Activated naive CD4-positive, alpha-beta T cell treated with anti-CD3 and anti-CD28 coated beads, Interleukin-2, amount 50 U/mL, for 72 hours (primary cell): ENCODE results near the gene ECI2. TPM values are rescaled to one million over a fixed set of nuclear protein-coding genes. Genes with fewer than 3 reads are reported as not detected.
A peak's percentile ranks its signal among the peaks of the same experiment; 100 is the strongest.

Experiments
- ATAC-seq, 2 donors: fragments of 150-1000 bp; cut with Tn5 transposase; 2 replicates each; pipeline ENCODE4 v1.10.0; 2021; ENCODE audit warnings: mild to moderate bottlenecking in 2 of 2, moderate library complexity in 2 of 2
- DNase-seq, 2 donors: peaks; one replicate each; pipeline ENCODE4 v3.0.0; 2021 to 2022; ENCODE audit warnings: low spot score in 2 of 2
- H3K27ac Mint-ChIP-seq, 2 donors: one replicate each; pipeline ENCODE4 v1.8.0; 2022; ENCODE audit warnings: mild to moderate bottlenecking in 2 of 2, mixed read lengths in 2 of 2
- H3K36me3 Mint-ChIP-seq, 2 donors: one replicate each; pipeline ENCODE4 v1.8.0; 2022; ENCODE audit warnings: mixed read lengths in 2 of 2
- H3K9me3 Mint-ChIP-seq, 2 donors: one replicate each; pipeline ENCODE4 v1.8.0; 2022; ENCODE audit warnings: mixed read lengths in 2 of 2
- total RNA-seq, 2 donors: library from RNA; stranded (reverse); gene quantifications; one replicate each; pipeline ENCODE4 v1.2.3, GENCODE V29; 2022

ECI2 gene
- total RNA-seq, 2 donors from 2014 or later, result 44.7 to 50.0 TPM

- no peaks in the 10 kb centered on the region for H3K9me3 Mint-ChIP-seq
- no peak for ATAC-seq
- no peak for DNase-seq
- H3K36me3 Mint-ChIP-seq, result no peaks in the 10 kb centered on the region
- no peak overlapping the region for H3K27ac Mint-ChIP-seq
Observed at GRCh38 chr6:4084444-4085331, 50.7 kb downstream of the ECI2 start.

- DNase-seq (no peak), ATAC-seq (no peak)
- no peaks in the 10 kb centered on the region for H3K9me3 Mint-ChIP-seq
- no peaks in the 10 kb centered on the region for H3K36me3 Mint-ChIP-seq
- peak within 1 kb of the TSS in 1 of 2 donors; percentile 36 for H3K27ac Mint-ChIP-seq
Observed at GRCh38 chr6:4078691-4079471, 56.5 kb downstream of the ECI2 start, which contains the start of gene FAM217A. Gene FAM217A, minus strand, starts transcription at chr6:4079137. Its CDS starts 1,723 bp downstream, at chr6:4077414.

- H3K9me3 Mint-ChIP-seq, result no peaks in the 10 kb centered on the region
- no peak for ATAC-seq
- no peak for DNase-seq
- no peak overlapping the region for H3K27ac Mint-ChIP-seq
- H3K36me3 Mint-ChIP-seq, result no peaks in the 10 kb centered on the region
Observed at GRCh38 chr6:4074478-4075235, 60.7 kb downstream of the ECI2 start.

- DNase-seq (no peak), ATAC-seq (no peak)
- Mint-ChIP-seq H3K36me3 (no peaks in the 10 kb centered on the region), H3K27ac (no peak overlapping the region), H3K9me3 (no peaks in the 10 kb centered on the region)
Observed at GRCh38 chr6:4071330-4071729, 64.0 kb downstream of the ECI2 start.

- no peaks in the 10 kb centered on the region for H3K9me3 Mint-ChIP-seq
- no peak for ATAC-seq
- H3K27ac Mint-ChIP-seq, result peak overlapping the region in 1 of 2 donors; percentile 69
- no peak for DNase-seq
- peaks cover 0 to 7% of the 10 kb centered on the region in 2 donors for H3K36me3 Mint-ChIP-seq
Observed at GRCh38 chr6:4069199-4069598, 66.2 kb downstream of the ECI2 start.

- DNase-seq (no peak), ATAC-seq (no peak)
- Mint-ChIP-seq H3K9me3 (no peaks in the 10 kb centered on the region), H3K36me3 (peaks cover 0 to 7% of the 10 kb centered on the region in 2 donors), H3K27ac (no peak overlapping the region)
Observed at GRCh38 chr6:4067673-4068072, 67.7 kb downstream of the ECI2 start.

GRCh38 chr6:4066029-4066755, 69.2 kb downstream of the ECI2 start:
- DNase-seq (no peak), ATAC-seq (no peak)
- no peaks in the 10 kb centered on the region for H3K9me3 Mint-ChIP-seq
- peaks cover 0 to 7% of the 10 kb centered on the region in 2 donors for H3K36me3 Mint-ChIP-seq
- peak overlapping the region in 1 of 2 donors; percentile 59 for H3K27ac Mint-ChIP-seq

Other genes starting within 250 kb of the ECI2 start
- not detected for gene FAM217A, start 56.4 kb downstream of the ECI2 start, total RNA-seq